A673 (cell line): ENCODE measurements around the gene MIGA1. TPM values are rescaled to one million over a fixed set of nuclear protein-coding genes. Genes with fewer than 3 reads are reported as not detected.
A peak's percentile ranks its signal among the peaks of the same experiment; 100 is the strongest.

ENCODE experiments used
- BruUV-seq: library from RNA; stranded (reverse); fragments of 400-500 nt; replicated peaks from 2 replicates; lab custom pipeline; 2021; lab: Mats Ljungman, UMichigan
- CTCF ChIA-PET: fragments of 300-600 bp; sonication (Branson Sonifier 250); formaldehyde crosslinking; loops from one replicate; lab custom pipeline; 2022; ENCODE audit warnings: antibody characterized with exemption; lab: Charles Lee
- POLR2A ChIA-PET: fragments of 300-600 bp; sonication (Branson Sonifier 250); formaldehyde crosslinking; loops from one replicate; lab custom pipeline; 2022; ENCODE audit warnings: antibody characterized with exemption; ENCODE audit not compliant: low non-redundant PET; lab: Charles Lee
- DNase-seq: peaks from one replicate; pipeline ENCODE4 v3.0.0-alpha.2; 2015; ENCODE audit warnings: low spot score
- H3K27ac ChIP-seq: fragments of 200-600 bp; sonication (generic); 2 replicates; pipeline ENCODE4 v1.5.1; 2016; ENCODE audit warnings: mixed run types, low read depth, mild to moderate bottlenecking, mixed read lengths, antibody characterized with exemption, low read length; ENCODE audit not compliant: poor library complexity, severe bottlenecking
- H3K27me3 ChIP-seq: fragments of 200-600 bp; sonication (generic); replicated peaks from 2 replicates; pipeline ENCODE4 v1.6.1; 2017; ENCODE audit warnings: mixed run types, low read depth, mild to moderate bottlenecking, mixed read lengths, antibody characterized with exemption, low read length; ENCODE audit not compliant: insufficient read depth, poor library complexity
- H3K36me3 ChIP-seq: fragments of 200-600 bp; sonication (generic); 2 replicates; pipeline ENCODE4 v1.6.1; 2016; ENCODE audit warnings: mixed run types, mild to moderate bottlenecking, mixed read lengths, antibody characterized with exemption, low read length; ENCODE audit not compliant: insufficient read depth, poor library complexity, severe bottlenecking
- H3K4me1 ChIP-seq: fragments of 200-600 bp; sonication (generic); 2 replicates; pipeline ENCODE4 v1.6.1; 2017; ENCODE audit warnings: mixed run types, mild to moderate bottlenecking, mixed read lengths, antibody characterized with exemption, low read length; ENCODE audit not compliant: insufficient read depth, poor library complexity, severe bottlenecking
- H3K4me3 ChIP-seq: fragments of 200-600 bp; sonication (generic); 2 replicates; pipeline ENCODE4 v1.5.1; 2016; ENCODE audit warnings: low read depth, mixed run types, mild to moderate bottlenecking, mixed read lengths, low read length; ENCODE audit not compliant: poor library complexity, severe bottlenecking
- H3K9me3 ChIP-seq: fragments of 200-600 bp; sonication (generic); 2 replicates; pipeline ENCODE4 v1.6.1; 2016; ENCODE audit warnings: mixed run types, low read depth, mild to moderate bottlenecking, mixed read lengths, antibody characterized with exemption, low read length; ENCODE audit not compliant: poor library complexity, severe bottlenecking
- EZH2 ChIP-seq: fragments of 200-600 bp; sonication (generic); IDR thresholded peaks from 2 replicates; pipeline ENCODE4 v1.6.1; 2017; ENCODE audit warnings: borderline replicate concordance, low read depth, mild to moderate bottlenecking, mixed read lengths, antibody characterized with exemption, low read length; ENCODE audit not compliant: poor library complexity, severe bottlenecking
- intact Hi-C: fragments of 100-400 bp; cut with micrococcal nuclease; formaldehyde crosslinking; loops from one replicate; pipeline ENCODE4 v1.10.0; 2022; ENCODE audit not compliant: unreplicated experiment
- total RNA-seq: library from RNA; stranded (reverse); gene quantifications from 2 replicates; pipeline ENCODE4 v1.2.3, GENCODE V29; 2021
- TF ChIP-seq, protein P1 (sequence below): fragments of 300-800, 200-600 bp; sonication (generic); conservative IDR thresholded peaks from 2 replicates; pipeline ENCODE4 v1.5.1; 2017; ENCODE audit warnings: low read depth, mild to moderate bottlenecking, antibody characterized with exemption, low read length, moderate library complexity, mixed read lengths

The MIGA1 gene
- total RNA-seq, 1 experiment from 2014 or later = 14.1 TPM

DNA sequence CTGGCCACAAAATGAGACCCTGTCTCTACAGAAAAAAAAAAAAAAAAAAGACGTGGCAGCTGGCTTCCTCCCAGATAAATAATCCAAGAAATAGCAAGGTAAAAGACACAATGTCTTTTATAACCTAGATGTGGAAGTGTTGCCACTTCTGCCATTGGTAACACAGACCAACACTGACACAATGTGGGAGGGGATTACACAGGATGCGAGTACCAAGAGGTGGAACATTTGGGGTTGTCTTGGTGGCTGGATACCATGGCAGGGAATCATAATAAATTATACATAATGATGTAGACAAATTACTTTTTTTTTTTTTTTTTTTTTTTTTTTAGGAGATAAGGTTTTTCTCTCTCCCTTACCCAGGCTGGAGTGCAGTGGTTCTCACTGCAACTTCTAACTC, 103.0 kb downstream of the MIGA1 start:
- Histone ChIP-seq H3K4me3 (no peak overlapping the region), H3K27me3 (no peaks in the 10 kb centered on the region), H3K36me3 (no peaks in the 10 kb centered on the region), H3K4me1 (no peaks in the 10 kb centered on the region), H3K9me3 (no peaks in the 10 kb centered on the region), H3K27ac (no peak overlapping the region)
- POLR2A ChIA-PET = no interaction called here
- intact Hi-C loops = no loop called here
- TF ChIP-seq, protein P1, sequence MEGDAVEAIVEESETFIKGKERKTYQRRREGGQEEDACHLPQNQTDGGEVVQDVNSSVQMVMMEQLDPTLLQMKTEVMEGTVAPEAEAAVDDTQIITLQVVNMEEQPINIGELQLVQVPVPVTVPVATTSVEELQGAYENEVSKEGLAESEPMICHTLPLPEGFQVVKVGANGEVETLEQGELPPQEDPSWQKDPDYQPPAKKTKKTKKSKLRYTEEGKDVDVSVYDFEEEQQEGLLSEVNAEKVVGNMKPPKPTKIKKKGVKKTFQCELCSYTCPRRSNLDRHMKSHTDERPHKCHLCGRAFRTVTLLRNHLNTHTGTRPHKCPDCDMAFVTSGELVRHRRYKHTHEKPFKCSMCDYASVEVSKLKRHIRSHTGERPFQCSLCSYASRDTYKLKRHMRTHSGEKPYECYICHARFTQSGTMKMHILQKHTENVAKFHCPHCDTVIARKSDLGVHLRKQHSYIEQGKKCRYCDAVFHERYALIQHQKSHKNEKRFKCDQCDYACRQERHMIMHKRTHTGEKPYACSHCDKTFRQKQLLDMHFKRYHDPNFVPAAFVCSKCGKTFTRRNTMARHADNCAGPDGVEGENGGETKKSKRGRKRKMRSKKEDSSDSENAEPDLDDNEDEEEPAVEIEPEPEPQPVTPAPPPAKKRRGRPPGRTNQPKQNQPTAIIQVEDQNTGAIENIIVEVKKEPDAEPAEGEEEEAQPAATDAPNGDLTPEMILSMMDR = no peak
- TF ChIP-seq EZH2 = no peak
- CTCF ChIA-PET = no interaction called here
- no TSS peak for BruUV-seq
- DNase-seq = no peak

DNA sequence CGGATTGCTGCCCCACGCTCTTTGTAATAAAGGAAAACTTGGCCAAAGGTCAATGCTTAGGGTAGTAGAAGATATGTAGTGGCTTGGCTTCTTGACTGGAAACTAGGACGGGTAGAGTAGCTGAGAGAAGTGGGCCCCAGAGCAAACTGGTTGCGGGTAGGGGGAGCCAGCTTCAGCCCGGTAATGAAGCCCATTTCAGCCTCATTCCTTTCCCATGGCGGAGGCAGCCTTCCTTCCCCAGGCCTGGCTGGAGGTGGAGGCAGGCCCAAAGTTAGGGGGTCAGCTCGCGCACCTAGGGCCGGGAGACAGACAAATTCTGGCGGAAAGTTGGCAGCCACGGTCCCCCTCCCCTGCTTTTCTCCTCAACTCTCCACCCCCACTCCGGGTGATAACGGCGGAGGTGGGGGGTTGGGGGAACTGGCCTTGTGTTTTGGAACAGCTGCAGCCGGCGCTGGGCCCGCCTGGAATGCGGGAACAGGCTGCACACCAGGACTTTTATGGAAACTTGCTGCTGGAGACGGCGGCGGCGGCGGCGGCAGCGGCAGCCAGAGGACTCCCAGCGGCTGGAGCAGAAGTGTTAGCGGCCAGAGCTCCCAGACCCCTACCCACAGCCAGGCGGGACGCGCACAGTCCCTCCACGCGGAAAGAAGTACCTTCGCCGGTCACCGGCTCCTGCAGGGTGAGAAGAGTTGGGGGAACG, 108.8 kb downstream of the MIGA1 start, which contains the start of gene NEXN:
TSS of gene NEXN (plus strand) at position 544 of the 700 bp plus-strand sequence. CDS start 27,483 bp downstream, outside the sequence.
- ChIA-PET POLR2A (no interaction called here), CTCF (no interaction called here)
- TF ChIP-seq, protein P1 = no peak
- TF ChIP-seq EZH2 = no peak
- H3K36me3 ChIP-seq = no peaks in the 10 kb centered on the region
- peak; percentile 52 for DNase-seq
- H3K27me3 ChIP-seq = no peaks in the 10 kb centered on the region
- H3K4me3 ChIP-seq = peak within 1 kb of the TSS; percentile 93
- H3K9me3 ChIP-seq = no peaks in the 10 kb centered on the region
- no TSS peak for BruUV-seq
- intact Hi-C loops = no loop called here
- peaks cover 13% of the 10 kb centered on the region for H3K4me1 ChIP-seq
- H3K27ac ChIP-seq = peak within 1 kb of the TSS; percentile 54

DNA sequence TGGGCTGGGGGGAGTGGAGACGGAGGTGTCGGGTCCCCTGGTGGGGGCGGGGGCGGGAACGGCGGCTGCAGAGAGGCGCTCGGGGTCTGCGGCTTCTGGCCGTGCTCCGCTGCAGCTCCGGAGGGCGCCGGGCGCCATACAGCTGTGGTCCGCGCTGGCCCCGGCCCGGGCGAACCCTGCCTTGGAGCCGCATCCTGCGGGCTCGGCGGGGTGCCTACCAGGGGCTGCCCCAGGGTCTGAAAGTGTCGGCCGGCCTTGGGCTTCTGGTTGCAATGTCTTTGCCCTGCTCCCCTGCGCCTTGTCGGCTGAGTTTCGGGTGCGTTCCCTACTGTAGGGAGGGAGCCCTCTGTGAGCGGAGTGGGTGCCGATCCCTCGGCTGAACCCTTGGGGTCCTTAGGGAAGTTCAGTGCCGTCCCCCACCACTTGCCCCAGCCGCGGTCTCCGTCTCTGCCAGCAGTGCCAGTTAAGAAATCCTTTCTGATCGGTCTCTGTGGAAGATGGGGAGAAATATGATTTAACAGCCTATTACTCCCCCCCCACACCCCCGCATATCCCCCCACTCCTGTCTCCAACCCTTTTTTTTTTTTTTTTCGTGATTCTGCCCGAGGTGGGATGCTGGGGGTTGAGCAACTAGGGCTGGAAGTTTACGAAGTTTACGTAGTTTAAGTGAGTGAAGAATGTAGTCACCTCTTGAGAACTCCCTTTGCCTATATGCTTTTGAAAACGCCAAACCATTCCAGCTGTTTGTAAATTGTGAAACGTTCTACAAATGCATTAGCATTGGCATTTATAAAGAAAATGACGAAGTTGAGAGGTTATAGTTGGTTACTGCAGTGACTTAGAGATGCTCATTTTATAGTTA, 109.6 kb downstream of the MIGA1 start:
- no peak for TF ChIP-seq EZH2
- TF ChIP-seq, protein P1 = no peak
- H3K36me3 ChIP-seq = no peaks in the 10 kb centered on the region
- intact Hi-C loops = no loop called here
- ChIA-PET CTCF (no interaction called here), POLR2A (no interaction called here)
- H3K27me3 ChIP-seq = no peaks in the 10 kb centered on the region
- H3K4me3 ChIP-seq = peak overlapping the region; percentile 93
- peak; percentile 62 for DNase-seq
- H3K9me3 ChIP-seq = no peaks in the 10 kb centered on the region
- H3K4me1 ChIP-seq = peaks cover 13% of the 10 kb centered on the region
- no TSS peak for BruUV-seq
- H3K27ac ChIP-seq = peak overlapping the region; percentile 54
